CD4-positive, alpha-beta T cell treated with Interleukin-15 for 1 hour (primary cell): ENCODE data around the gene ENDOV.
"Not testable (repeated sequence)": the region's sequence is repeated elsewhere in the genome, so short reads cannot be mapped to it uniquely, and the experiment has no call there.

Experiments used
- DNase-seq: peaks from one replicate; pipeline ENCODE4 v3.0.0-alpha.2; 2020

ENDOV gene

GRCh38 chr17:80389011-80389995, 25.7 kb upstream of the ENDOV start:
- no peak for DNase-seq

GRCh38 chr17:80393241-80393890, 21.6 kb upstream of the ENDOV start:
- DNase-seq, result no peak

GRCh38 chr17:80393961-80394360, 21.0 kb upstream of the ENDOV start:
- no peak for DNase-seq

GRCh38 chr17:80394629-80395216, 20.2 kb upstream of the ENDOV start:
- DNase-seq, result no peak

- no peak for DNase-seq
Observed at GRCh38 chr17:80395402-80396151, 19.4 kb upstream of the ENDOV start.

GRCh38 chr17:80396157-80397033, 18.6 kb upstream of the ENDOV start:
- DNase-seq, result no peak

- no peak for DNase-seq
Observed at GRCh38 chr17:80397034-80397387, 18.0 kb upstream of the ENDOV start.

GRCh38 chr17:80397686-80398085, 17.3 kb upstream of the ENDOV start:
- no peak for DNase-seq

GRCh38 chr17:80401086-80401485, 13.9 kb upstream of the ENDOV start:
- not testable (repeated sequence) for DNase-seq

GRCh38 chr17:80402102-80402501, 12.9 kb upstream of the ENDOV start:
- not testable (repeated sequence) for DNase-seq

GRCh38 chr17:80402959-80403358, 12.0 kb upstream of the ENDOV start:
- DNase-seq, result no peak

- DNase-seq, result no peak
Observed at GRCh38 chr17:80406146-80406545, 8.8 kb upstream of the ENDOV start.

GRCh38 chr17:80407917-80408316, 7.0 kb upstream of the ENDOV start:
- not testable (repeated sequence) for DNase-seq

- no peak for DNase-seq
Observed at GRCh38 chr17:80408872-80409271, 6.1 kb upstream of the ENDOV start.

- DNase-seq, result no peak
Observed at GRCh38 chr17:80409626-80410025, 5.3 kb upstream of the ENDOV start.

GRCh38 chr17:80410441-80411087, 4.4 kb upstream of the ENDOV start:
- DNase-seq, result not testable (repeated sequence)

GRCh38 chr17:80413771-80414507, 1.0 kb upstream of the ENDOV start:
- DNase-seq, result no peak

- no peak for DNase-seq
Observed at GRCh38 chr17:80414508-80414802, 512 bp upstream of the ENDOV start.

- no peak for DNase-seq
Observed at GRCh38 chr17:80415626-80416137, 715 bp downstream of the ENDOV start.

GRCh38 chr17:80416260-80416939, 1.4 kb downstream of the ENDOV start:
- no peak for DNase-seq
